Hematopoietic multipotent progenitor cell treated with erythropoietin and hydrocortisone succinate and interleukin-3 and kit ligand, for 8 days (in vitro differentiated cells): Measurements from ENCODE around the gene FHOD3.

Source experiments
- DNase-seq: peaks from one replicate; pipeline ENCODE4 v3.0.0-alpha.2; 2015

FHOD3 gene

DNA sequence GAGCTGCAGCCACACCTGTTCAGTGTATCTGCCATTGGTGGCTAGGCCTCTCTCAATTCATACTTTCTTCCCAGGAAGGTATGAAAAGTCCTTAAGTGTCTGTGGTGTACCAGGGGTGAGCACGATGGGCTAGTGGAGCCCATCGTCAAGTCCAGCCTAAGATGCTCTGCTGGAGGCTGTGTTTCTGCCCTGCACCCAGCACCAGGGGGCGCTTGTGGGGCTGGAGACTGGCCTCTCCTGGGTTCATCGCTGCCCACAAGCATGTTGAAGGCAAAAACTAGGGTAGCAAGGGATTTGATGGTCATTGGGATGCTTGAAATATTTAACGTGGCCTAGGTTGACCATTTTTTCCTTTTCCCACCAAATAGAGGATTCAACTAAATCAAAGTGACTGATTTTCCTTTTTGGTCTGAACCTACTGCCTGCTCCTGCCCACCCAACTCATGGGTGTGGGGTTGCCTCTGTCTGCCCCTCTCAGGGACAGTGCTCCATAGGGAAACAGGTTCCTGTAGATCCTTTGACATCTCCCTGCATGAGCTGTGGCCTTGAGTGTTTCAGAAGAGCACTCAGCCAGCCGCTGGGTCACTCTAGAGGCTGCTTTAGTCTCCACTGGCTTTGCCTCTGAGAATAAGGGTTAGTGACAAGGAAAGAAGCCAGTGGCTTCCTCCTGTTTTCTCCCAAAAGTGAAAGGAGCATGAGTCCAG is 472.2 kb downstream of the FHOD3 start:
- DNase-seq, result peak; percentile 55

DNA sequence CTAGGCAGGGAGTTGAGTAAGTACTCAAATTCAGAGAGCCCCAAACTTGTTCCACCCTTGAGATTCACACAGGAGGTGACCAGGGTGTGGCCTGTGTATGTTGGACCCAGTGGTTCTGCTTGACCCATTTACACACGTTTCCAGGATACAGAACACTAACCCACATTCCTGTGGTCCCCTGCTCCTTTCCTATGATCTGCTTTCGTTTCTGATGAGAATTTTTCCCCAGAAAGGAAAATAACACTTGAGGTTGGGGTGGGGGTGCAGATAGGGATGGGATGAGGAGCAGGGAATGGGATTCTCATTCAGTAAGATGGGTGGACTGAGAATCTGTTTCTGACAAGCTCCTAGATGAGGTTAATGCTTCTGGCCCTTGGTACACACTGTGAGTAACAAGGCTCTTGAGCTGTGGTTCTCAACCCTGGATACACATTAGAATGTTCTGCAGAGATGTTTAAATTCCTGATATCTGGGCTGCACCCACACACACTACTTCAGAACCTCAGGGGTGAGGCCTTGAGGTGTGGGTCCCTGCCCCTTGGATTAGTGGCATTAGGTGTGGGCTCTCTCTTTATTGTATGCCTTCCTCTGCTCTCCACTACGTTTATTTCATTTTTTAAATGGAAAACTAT is 472.9 kb downstream of the FHOD3 start:
- no peak for DNase-seq

DNA sequence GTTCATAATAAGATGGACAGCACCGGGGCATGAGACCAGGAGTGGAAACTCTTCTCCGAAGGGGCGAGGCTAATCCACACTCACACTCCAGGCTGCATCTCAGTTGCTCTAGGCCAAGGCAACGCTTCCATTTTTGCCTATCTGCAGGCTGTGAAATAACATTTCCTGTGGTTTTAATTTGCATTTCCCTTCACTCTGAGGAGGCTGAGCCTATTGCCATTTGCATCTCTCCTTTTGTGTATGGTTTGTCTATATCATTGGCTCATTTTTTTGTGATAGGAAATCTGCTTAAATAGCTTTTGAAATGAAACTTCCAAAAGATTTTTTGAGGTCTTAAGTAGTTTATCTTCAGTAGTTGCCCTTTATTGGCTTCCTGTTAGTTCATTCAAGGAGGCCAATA is 473.7 kb downstream of the FHOD3 start:
- DNase-seq, result no peak

DNA sequence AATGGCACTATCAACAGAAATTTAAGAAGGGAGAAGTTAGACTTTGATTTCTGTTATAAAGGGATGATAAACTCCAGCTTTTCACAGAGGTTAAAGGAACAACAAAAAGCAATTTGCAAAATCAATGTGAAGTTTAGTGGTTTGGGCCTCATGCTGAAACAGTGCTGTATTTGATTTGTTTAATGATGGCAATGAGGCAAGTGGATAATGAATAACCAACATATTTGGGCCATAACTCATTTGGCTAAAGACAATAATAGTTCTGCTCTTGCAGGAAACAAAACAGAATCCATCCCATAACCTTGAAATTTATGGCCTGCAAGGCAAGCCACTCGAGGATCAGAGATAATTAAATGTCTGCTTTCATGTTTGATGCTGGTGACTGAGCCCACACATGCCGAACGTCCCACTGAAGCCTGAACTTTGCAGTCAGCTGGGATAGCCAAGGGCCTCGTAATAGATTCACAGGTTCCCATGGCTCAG is 474.8 kb downstream of the FHOD3 start:
- no peak for DNase-seq

DNA sequence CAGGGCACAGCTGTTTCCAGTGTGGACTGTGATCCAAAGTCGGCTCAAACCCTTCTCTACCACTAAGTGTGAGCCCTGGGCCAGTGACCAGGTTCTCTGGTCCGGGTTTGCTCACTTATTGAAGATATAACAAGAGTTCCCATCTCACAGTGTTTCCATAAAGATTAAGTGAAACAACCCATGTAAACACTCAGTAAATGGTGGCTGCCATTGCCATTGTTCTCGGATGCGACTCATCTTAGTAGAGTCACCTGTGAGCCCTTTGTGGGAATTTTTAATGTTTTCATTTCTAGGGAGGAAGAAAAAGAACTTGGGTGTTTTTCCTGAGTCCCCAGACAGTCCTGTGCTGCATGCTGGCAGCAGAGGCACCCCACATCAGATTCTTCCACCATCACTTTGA is 477.9 kb downstream of the FHOD3 start:
- no peak for DNase-seq

DNA sequence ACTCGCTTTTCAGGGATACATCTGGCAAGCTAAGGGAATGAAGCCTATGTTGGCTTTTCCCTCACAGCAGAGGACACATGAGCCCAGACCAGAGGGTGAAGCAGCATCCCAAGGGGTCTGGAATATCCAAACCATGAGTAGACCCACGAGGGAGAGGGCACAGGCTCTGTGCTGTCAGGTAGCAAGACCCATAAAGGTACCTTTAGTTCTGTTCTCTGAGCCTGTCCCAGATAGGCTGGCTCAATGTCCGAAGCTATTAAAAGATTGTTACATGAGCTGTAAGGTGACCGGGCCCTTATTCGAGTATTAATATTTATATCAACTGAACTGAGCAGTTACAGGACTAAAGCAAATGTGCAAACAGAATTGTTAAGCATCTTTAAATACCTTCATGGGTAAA is 479.1 kb downstream of the FHOD3 start:
- DNase-seq, result no peak

DNA sequence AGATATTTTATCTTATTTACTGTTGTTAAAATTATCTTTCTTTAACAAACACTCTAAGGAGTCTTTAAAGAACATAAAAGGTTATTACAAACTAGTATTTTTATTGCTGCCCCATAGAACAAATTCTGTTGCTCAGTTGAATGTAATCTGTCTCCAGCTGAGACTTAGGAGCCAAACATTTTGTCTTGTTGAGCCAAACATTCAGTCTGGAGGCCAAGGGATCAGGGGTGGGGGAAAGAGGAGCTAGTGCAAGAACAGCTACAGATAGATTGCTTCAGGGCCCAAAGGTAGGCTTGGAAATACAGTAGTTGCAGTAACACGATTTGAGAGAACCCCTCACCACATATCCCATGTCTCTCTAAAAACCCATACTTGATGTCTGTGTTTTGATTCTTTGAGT is 480.1 kb downstream of the FHOD3 start:
- DNase-seq, result no peak

DNA sequence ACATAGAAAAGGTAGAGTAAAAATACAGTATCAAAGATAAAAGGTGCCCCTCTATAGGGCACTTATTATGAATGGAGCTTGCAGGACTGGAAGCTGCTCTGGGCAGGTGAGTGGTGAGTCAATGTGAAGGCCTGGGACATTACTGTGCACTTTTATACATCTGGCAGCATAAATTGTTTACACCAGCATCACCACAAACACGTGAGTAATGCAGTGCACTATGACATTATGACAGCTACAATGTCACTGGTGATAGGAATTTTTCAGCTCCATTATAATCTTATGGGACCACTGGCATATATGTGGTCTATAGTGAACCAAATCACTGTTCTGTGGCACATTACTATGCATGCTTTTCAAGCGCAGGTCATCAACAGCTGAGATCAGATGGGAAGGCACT is 483.2 kb downstream of the FHOD3 start:
- no peak for DNase-seq

DNA sequence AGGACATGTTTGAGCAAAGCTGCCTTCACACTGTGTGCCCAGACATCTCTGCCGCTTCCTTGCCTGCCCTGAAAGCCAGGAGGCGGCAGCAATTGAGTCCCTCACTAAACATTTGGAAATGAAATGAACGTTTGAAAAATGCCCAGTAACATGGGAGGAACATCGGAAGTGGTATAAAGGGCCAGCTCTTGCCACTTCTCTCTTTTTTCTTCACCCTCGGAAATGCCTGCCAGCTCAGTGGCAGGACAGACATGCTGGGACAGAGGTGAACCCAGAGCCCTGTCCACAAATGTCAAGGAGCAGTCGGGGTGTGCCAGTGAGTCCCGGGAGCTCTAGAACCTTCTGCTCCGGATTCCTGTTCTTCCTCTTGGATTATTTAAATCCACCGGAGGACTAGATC is 485.2 kb downstream of the FHOD3 start:
- no peak for DNase-seq

DNA sequence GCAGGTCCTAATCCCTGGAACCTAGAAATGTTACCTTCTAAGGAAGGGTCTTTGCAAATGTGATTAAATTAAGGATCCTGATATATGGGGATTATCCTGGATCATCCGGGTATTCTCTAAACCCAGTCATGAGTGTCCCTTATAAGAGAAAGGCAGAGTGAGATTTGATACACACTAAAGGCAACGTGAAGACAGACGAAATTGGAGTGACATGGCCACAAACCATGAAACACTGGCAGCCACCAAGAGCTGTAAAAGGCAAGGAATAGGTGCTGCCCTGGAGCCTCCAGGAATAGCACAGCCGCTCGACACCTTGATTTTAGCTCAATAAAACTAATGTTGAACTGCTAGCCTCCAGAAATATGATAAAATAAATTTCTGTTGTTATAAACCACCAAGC is 486.3 kb downstream of the FHOD3 start:
- no peak for DNase-seq

DNA sequence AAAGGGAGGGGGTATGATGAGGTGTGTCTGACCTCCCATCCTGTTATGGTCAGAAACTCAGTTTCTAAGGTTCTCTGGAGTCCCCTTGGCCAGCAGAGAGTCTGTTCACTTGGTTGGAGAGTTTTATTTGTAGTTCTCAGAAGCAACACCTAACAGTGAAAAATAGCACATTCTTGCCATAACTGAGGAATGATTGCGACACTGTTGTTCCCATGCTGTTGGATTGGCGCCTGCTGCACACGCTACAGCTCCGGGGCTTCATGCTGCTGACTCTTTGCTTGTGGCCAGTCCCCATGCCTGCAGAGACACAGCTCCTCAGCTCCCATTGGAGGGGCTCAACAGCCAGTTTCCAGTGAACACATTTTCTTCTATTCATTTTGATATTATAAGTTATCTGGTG is 489.2 kb downstream of the FHOD3 start:
- no peak for DNase-seq

DNA sequence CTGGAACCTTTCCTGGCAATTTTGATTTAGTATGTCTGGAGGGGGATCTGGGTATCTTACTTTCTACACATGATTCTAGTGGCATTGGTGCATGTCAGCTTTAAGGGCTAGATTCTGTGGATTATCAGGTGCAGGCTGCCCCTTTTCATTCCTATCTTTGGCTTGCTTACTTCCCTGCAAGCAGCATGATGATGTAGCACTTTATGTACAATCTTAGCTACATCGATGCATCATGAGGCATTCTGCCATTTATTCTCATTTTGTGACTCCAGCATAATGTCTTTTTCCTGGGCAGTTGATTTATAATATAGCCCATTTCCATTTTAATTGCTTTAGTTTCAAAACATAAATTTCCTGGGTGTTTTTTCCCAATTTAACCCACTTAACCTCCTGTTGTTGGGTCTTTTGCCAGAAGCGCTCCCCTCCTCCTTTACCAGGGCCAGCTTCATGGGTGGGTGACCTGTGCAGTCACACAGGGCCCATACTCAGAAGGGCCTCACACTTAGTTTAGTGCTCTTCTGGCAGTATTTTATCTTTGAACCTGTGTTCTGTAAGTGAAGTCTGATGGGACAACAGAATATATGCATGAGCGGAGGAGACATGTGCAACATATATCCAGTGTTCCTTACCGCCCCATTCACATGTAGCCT is 495.2 kb downstream of the FHOD3 start:
- DNase-seq, result no peak

DNA sequence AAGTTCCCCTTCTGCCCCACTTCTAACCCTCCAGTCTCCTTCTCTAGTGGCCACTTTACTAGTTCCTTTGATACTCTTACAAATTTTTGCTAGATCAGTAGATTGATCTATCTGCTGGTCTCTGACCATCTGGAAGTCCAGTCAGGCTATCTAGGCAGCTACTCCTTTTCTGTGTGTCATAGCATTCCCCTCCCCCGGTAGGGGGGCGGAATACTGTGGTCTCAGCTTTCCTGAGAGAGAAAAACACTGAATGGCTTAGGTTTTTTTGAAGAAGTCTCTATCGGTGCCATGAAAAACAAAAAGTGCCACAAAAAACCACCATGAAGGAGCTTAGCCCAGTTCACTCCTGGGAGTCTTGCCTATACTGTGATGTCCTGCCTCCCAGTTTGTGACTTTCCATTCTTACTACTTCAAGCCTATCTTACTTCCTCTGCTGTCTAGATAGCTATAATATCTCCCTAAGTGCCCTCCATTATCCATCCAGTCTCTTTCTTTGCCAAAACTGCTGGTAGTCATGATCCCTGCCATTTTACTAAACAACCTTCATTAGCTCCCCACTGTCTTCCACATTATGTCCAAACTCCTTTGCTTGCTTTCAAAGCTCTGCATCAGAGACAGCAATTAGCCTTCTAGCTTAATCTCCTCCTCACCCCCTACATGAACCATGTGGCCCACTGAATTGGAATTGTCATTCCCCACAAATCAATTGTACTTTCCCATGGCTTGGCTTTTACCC is 501.4 kb downstream of the FHOD3 start:
- no peak for DNase-seq

DNA sequence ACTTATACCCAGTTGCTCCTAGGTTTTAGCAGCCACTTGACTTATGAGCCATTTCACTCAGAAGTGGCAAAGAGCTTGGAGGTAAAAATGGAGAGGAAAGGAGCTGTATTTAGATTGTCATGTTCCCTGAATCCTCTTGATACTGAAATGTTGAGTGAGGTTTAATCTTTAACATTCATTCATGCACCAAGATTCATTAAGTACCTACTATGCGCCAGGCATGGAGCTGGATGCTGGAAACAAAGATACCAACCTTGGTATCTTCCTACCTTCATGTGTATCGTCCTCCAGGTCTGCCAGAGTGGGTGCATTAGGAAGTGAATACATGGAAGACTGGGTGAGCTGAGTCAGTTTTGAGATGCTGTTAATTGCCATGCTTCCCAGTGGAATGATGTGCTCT is 507.6 kb downstream of the FHOD3 start:
- DNase-seq, result no peak

DNA sequence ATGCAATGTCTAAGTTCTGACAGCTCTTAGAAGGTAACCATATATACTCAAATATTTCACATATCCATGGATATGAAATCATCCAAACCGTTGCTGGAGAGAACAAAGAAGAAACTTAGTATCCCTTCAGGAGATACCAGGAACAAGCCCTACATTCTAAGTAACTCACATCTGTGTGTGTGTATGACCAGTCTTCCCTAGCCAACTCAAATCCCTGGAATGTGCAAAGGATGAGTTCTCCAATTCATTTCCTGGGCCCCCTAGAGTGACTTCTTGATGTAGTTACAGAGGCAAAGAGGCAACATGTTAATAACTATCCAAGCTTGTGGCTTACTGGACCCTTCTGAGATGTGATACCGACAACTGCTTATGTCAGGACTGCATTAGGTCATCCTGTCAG is 511.2 kb downstream of the FHOD3 start:
- DNase-seq, result no peak

DNA sequence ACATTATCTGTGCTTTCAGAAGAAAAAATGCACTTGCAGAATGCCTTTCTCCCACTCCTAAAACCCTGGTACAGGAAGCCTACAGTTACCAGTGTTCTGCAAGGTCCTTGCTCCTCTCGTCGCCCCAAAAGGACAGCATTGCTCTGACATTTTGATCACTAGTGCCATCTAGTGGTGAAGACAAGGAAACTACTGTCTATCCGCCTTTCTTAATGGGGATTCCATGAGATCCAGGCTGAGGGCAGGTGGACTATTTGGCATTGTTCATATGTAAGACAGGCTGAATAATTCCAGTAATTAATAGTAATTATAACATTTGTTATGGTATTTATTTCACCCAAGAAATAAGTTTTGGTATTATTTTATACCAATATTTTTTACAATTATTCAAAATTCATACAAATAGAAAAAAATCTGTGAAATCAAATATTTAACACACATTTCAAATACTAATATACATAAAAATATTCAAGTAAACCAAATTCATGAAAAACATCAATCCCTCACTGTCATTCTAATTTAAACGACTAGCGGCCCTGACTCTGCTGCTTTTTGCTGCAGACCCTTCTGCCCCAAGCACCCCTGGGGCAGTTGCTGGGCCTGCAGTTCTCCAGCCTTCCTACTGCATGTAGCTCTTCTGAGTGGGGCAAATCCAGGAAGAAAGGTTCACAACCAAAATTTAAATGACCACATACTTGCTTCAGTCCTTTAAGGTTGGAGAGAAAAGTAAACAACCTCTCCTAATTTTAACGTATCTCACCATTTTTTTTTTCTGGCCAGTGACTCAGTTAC is 512.3 kb downstream of the FHOD3 start:
- DNase-seq, result peak; percentile 87

DNA sequence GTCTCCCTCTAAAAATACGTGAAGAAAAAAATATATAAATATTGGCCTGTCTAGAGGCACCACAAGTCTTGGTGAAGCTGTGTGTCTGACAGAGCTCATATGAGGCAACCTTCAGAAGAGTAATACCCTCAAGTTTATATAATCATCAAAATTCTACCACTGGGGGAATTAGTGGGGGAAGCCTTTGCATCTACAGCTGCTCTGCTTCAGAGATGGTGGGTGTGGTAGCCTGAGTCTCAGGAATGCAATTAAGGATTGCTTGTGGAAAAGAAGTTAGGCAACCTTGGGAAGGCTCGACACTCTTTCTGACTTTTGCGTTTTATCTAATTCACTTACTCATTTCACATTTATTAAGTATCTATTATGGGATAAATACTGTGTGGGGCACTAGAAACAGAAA is 513.9 kb downstream of the FHOD3 start:
- DNase-seq, result no peak

DNA sequence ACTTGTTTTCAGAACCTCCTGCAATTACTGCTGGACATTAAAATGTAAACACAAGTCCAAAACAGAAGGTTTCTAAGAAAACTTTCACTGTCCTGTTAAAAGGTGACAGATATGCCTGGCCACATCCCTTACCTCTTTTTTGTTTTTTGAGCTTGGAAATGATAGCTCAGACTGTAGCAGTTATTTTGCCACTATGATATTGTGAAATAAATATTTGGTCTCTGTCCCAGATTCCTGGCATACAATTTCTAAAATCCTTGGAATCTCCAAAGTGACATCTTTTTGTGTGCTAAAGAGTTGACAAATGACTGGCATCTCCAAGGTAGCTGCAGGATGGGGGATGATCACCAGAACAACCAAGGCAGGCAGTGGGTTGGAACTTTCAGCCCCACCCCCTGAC is 514.4 kb downstream of the FHOD3 start:
- no peak for DNase-seq

DNA sequence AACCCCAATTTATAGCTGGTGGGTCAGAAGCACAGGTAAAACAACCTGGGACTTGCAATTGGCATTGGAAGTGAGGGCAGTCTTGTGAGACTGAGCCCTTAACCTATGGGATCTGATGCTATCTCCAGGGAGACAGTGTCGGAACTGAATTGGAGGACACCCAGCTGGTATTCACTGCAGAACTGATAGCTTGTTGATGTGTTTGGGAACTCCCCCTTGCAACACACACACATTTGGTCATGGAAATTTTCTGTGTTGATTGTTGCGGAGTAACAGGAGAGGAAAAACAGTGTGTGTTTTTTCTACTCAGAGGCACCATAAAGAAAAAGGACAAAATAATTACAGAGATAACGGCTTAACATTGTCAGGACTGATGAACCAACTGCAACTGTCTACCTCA is 515.2 kb downstream of the FHOD3 start:
- peak; percentile 57 for DNase-seq

DNA sequence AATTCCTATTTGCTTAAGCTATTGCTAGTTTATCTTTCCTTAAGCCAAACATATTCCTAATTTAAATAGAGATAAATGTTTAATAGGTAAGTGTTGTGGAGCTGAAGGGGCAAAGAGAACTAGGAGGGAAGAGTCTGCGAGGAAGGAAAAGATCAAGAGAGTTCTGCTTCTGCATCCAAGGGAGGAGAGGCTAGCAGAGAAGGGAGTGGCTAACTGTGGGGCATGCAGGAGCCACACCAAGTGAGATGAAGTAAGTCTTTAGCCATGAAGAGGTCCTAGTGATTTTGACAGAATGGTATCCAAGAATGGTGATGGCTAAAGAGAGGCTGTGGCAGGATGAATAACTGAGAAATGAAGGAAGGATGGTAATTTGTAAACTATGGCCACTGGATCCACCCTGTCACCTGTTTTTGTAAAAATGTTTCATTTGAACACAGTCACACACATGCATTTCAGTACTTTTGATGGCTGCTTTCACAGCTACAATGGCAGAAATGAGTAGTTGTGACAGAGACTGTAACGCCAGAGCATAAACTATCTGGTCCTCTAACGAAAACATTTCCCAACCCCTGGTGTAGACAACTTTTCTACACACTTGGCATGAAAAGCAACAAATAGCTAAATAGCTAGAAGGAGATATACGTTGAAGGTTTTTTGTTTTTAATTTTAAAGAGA is 515.7 kb downstream of the FHOD3 start:
- peak; percentile 65 for DNase-seq

DNA sequence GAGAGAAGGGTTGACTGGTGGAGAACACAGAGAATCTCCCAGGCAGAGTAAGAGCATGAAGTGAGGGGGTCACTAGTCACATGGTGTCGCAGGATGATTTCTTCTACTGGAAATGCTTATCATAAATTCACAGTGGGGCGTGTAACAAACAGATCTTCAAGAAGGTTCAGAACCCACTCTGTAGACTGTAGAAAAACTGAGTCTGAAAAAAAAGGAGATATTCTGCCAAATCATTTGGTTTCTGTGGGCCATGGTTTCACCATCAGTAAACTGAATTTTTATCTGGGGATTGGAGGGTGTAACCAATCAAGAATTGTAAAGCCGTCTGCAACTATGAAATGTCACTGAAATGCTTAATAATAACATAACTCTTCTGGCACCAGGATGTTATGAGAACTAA is 516.3 kb downstream of the FHOD3 start:
- peak; percentile 97 for DNase-seq

DNA sequence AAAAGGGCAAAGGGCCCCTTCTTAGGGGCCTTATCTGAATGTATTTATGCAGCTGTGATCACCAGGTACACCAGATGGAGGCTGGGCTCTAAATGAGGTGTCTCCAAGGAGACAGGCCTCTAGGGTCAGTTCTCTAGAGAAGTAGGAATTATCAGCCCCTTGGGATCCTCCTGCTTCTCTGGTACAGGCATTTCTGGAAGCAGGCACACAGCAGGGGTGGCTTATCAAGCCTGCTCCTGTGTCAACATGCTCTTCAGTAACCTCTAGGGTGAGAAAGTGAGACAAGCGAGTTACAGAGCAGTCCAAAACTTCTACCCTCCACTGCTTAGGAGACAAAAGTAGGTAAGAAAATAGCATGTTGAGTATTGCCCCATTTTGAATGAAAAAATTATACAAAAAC is 517.5 kb downstream of the FHOD3 start:
- peak; percentile 53 for DNase-seq
